Measurements from ENCODE around the gene NF1.

NF1 gene

GRCh38 chr17:31251970-31252328 lies 157.2 kb downstream of the NF1 start:
- TF ChIP-seq EZH2phosphoT487 (conservative IDR thresholded peaks at IDR 0.05; ENCODE audit: low read length), result no peak
- no peak for TF ChIP-seq CTCF (IDR thresholded peaks at IDR 0.05; ENCODE audit: insufficient read depth, low read length, poor library complexity, severe bottlenecking)
- Histone ChIP-seq H4K20me1 (ENCODE audit: low read depth, low read length) (no peaks in the 10 kb centered on the region), H3K4me3 (ENCODE audit: insufficient read depth, low read length, poor library complexity, severe bottlenecking) (no peak overlapping the region), H3K79me2 (ENCODE audit: insufficient read depth, low read length) (no peaks in the 10 kb centered on the region; the same call in 1 of the 2 replicates), H3K27ac (ENCODE audit: low read depth, low read length) (no peak overlapping the region), H3K27me3 (ENCODE audit: low read length) (no peaks in the 10 kb centered on the region), H3F3A (ENCODE audit: insufficient read depth) (no peaks in the 10 kb centered on the region; the same call in 1 of the 2 replicates), H3K9ac (ENCODE audit: low read length) (no peak overlapping the region), H3K9me3 (ENCODE audit: insufficient read depth, low read length) (no peaks in the 10 kb centered on the region), H3K4me2 (ENCODE audit: low read depth, low read length, poor library complexity, severe bottlenecking) (no peak overlapping the region), H3K9me2 (replicated peaks; ENCODE audit: insufficient read depth, low read length) (no peaks in the 10 kb centered on the region), H2AFZ (ENCODE audit: low read depth, low read length, severe bottlenecking) (no peak overlapping the region), H3K36me3 (ENCODE audit: low read length) (0 out of 2 replicates have a peak, but pooled peaks cover 5% of the 10 kb centered on the region)

GRCh38 chr17:31252741-31253140 lies 158.0 kb downstream of the NF1 start:
- TF ChIP-seq EZH2phosphoT487 (conservative IDR thresholded peaks at IDR 0.05; ENCODE audit: low read length) (no peak), CTCF (IDR thresholded peaks at IDR 0.05; ENCODE audit: insufficient read depth, low read length, poor library complexity, severe bottlenecking) (no peak)
- Histone ChIP-seq H3K4me3 (ENCODE audit: insufficient read depth, low read length, poor library complexity, severe bottlenecking) (no peak overlapping the region), H3F3A (ENCODE audit: insufficient read depth) (peaks cover 3% of the 10 kb centered on the region; the same call in 1 of the 2 replicates), H3K9me2 (replicated peaks; ENCODE audit: insufficient read depth, low read length) (no peaks in the 10 kb centered on the region), H3K27me3 (ENCODE audit: low read length) (no peaks in the 10 kb centered on the region), H3K9ac (ENCODE audit: low read length) (no peak overlapping the region), H2AFZ (ENCODE audit: low read depth, low read length, severe bottlenecking) (no peak overlapping the region), H3K27ac (ENCODE audit: low read depth, low read length) (no peak overlapping the region), H3K79me2 (ENCODE audit: insufficient read depth, low read length) (no peaks in the 10 kb centered on the region; the same call in 1 of the 2 replicates), H3K9me3 (ENCODE audit: insufficient read depth, low read length) (no peaks in the 10 kb centered on the region), H4K20me1 (ENCODE audit: low read depth, low read length) (no peaks in the 10 kb centered on the region), H3K4me2 (ENCODE audit: low read depth, low read length, poor library complexity, severe bottlenecking) (no peak overlapping the region), H3K36me3 (ENCODE audit: low read length) (0 out of 2 replicates have a peak, but pooled peaks cover 5% of the 10 kb centered on the region)

- no peak overlapping the region for H2AFZ ChIP-seq (ENCODE audit: low read depth, low read length, severe bottlenecking)
- H3K4me3 ChIP-seq (ENCODE audit: insufficient read depth, low read length, poor library complexity, severe bottlenecking), result no peak overlapping the region
- no peaks in the 10 kb centered on the region for H3K36me3 ChIP-seq (ENCODE audit: low read length)
- no peaks in the 10 kb centered on the region for H4K20me1 ChIP-seq (ENCODE audit: low read depth, low read length)
- no peaks in the 10 kb centered on the region; the same call in 1 of the 2 replicates for H3K79me2 ChIP-seq (ENCODE audit: insufficient read depth, low read length)
- no peak overlapping the region for H3K27ac ChIP-seq (ENCODE audit: low read depth, low read length)
- H3K9me2 ChIP-seq (replicated peaks; ENCODE audit: insufficient read depth, low read length), result no peaks in the 10 kb centered on the region
- no peak overlapping the region for H3K4me2 ChIP-seq (ENCODE audit: low read depth, low read length, poor library complexity, severe bottlenecking)
- H3K27me3 ChIP-seq (ENCODE audit: low read length), result no peaks in the 10 kb centered on the region
- no peak overlapping the region for H3K9ac ChIP-seq (ENCODE audit: low read length)
- no peaks in the 10 kb centered on the region for H3K9me3 ChIP-seq (ENCODE audit: insufficient read depth, low read length)
- TF ChIP-seq EZH2phosphoT487 (conservative IDR thresholded peaks at IDR 0.05; ENCODE audit: low read length) (no peak), CTCF (IDR thresholded peaks at IDR 0.05; ENCODE audit: insufficient read depth, low read length, poor library complexity, severe bottlenecking) (no peak)
- H3F3A ChIP-seq (ENCODE audit: insufficient read depth), result peaks cover 7% of the 10 kb centered on the region; the same call in 1 of the 2 replicates
These were observed 159.9 kb downstream of the NF1 start for GRCh38 chr17:31254654-31255053.

Measured in SU-DHL-6 (cell line).